B cell (primary cell): ENCODE data around the gene PCMTD2.

Source experiments
- CTCF ChIP-seq: fragments of 200-600 bp; IDR thresholded peaks from one replicate; pipeline ENCODE4 v1.8.0; 2022; ENCODE audit warnings: antibody characterized with exemption, mild to moderate bottlenecking
- EZH2 ChIP-seq: IDR thresholded peaks from 2 replicates; pipeline ENCODE4 v1.6.1; 2012; ENCODE audit warnings: borderline replicate concordance, low read depth, mild to moderate bottlenecking, moderate library complexity, low read length; ENCODE audit not compliant: insufficient read depth, poor library complexity, severe bottlenecking

- no peak for TF ChIP-seq CTCF
- TF ChIP-seq EZH2 = no peak
These were observed 29.5 kb upstream of the PCMTD2 start for GRCh38 chr20:64225828-64226598.
